ENCODE measurements around the gene TMEM248.
A peak's percentile ranks its signal among the peaks of the same experiment; 100 is the strongest.
"Not testable (repeated sequence)": the region's sequence is repeated elsewhere in the genome, so short reads cannot be mapped to it uniquely, and the experiment has no call there.

Gene TMEM248

DNA sequence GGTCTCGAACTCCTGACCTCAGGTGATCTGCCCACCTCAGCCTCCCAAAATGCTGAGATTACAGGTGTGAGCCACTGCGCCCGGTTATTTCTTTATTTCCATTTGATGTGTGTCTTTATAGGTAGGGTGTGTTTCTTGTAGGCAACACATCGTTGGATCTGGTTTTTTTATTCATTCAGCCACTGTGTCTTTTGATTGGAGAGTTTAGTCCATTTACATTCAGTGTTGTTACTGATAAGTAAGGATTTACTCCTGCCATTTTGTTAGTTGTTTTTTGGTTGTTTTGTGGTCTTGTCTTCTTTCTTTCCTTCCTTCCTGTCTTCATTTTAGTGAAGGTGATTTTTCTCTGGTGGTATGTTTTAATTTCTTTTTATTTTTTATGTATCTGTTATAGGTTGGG, 16.9 kb downstream of the TMEM248 start:
- H3K4me3 ChIP-seq (ENCODE audit: low read length), result no peak overlapping the region
- no peak for DNase-seq (ENCODE audit: low read depth, low spot score)

DNA sequence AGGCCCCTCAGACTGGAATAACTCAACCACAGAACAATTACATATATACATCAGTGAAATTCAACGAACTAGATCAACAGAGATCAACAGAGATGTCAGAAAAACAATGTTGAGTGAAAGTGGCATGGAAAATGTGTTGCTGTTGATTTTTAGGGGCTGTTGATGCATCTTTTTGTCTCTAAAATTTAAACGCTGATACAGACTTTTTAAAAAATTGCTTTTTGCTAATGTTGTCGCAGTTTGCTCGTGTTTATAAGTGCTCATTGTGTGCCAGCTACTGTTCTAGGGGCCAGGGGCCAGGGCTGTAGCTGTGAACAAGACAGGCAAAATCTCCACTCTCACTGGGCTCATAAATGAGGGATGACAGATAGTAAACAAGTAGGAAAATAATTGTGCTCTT, 18.3 kb downstream of the TMEM248 start:
- no peak overlapping the region for H3K4me3 ChIP-seq (ENCODE audit: low read length)
- no peak for DNase-seq (ENCODE audit: low read depth, low spot score)

DNA sequence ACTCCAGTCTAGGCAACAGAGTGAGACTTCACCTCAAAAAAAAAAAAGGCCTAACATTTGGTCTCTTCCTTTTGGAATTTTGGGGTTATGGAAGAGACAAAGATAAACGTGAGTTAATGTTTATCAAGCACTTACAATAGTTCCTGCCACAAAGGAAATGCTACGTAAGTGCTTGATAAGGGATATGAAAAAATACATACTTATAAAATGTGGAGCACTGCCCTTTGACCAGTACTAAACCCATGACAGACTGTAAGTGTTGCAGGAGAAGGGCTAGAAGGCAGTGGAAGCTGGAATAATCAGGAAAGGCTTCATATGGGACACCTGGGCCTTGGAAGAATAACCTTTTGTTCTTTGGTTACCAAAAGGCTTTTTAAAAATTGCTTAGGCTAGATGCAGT, 25.5 kb downstream of the TMEM248 start:
- H3K4me3 ChIP-seq (ENCODE audit: low read length), result no peak overlapping the region
- DNase-seq (ENCODE audit: low read depth, low spot score), result no peak

DNA sequence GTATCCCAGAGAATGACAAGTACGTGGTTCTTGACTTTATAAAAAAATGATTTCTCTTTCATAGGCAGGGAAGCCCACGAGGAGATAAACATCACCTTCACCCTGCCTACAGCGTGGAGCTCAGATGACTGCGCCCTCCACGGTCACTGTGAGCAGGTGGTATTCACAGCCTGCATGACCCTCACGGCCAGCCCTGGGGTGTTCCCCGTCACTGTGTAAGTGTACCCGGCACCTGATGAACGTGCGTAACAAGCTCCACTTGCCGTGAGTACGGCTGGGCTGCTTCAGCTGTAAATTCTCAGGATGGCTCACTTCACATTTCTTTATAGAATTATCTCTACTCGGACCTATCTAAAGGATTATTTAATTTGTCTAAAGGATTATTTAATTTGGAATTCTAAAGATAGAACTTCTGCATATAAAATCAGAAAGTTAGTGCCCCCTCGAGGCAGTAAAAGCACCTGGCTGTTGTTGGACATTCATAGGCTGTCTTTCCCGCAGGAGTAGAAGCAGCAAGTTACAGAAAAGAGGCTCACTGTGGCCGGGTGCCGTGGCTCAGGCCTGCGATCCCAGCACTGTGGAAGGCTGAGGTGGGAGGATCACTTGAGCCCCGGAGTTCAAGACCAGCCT, 27.6 kb downstream of the TMEM248 start:
- no peak for DNase-seq (ENCODE audit: low read depth, low spot score)
- H3K4me3 ChIP-seq (ENCODE audit: low read length), result no peak overlapping the region

DNA sequence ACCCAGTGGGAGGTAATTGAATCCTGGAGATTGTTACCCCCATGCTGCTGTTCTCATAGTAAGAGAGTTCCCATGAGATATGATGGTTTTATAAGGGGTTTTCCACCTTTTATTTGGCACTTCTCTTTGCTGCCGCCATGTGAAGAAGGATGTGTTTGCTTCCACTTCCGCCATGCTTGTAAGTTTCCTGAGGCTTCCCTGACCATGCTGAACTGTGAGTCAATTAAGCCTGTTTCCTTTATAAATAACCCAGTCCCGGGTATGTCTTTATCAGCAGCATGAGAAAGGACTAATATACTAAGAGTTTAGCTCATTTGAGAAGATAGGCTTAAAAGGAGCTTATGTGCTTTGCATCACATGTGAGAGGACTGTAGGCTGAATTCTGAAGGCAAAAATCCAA, 29.3 kb downstream of the TMEM248 start:
- no peak for DNase-seq (ENCODE audit: low read depth, low spot score)
- H3K4me3 ChIP-seq (ENCODE audit: low read length), result no peak overlapping the region

DNA sequence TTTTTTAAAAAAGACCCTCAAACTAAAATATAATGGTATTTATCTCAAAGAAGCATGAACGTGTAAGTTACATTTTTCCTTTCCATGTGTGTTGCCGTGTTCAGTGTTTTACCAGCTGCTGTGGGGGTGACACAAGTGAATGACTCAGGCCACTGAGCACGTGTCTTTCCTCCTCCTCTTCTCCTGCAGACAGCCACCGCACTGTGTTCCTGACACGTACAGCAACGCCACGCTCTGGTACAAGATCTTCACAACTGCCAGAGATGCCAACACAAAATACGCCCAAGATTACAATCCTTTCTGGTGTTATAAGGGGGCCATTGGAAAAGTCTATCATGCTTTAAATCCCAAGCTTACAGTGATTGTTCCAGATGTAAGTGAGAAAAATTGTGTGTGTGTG, 29.7 kb downstream of the TMEM248 start:
- no peak for DNase-seq (ENCODE audit: low read depth, low spot score)
- no peak overlapping the region for H3K4me3 ChIP-seq (ENCODE audit: low read length)

DNA sequence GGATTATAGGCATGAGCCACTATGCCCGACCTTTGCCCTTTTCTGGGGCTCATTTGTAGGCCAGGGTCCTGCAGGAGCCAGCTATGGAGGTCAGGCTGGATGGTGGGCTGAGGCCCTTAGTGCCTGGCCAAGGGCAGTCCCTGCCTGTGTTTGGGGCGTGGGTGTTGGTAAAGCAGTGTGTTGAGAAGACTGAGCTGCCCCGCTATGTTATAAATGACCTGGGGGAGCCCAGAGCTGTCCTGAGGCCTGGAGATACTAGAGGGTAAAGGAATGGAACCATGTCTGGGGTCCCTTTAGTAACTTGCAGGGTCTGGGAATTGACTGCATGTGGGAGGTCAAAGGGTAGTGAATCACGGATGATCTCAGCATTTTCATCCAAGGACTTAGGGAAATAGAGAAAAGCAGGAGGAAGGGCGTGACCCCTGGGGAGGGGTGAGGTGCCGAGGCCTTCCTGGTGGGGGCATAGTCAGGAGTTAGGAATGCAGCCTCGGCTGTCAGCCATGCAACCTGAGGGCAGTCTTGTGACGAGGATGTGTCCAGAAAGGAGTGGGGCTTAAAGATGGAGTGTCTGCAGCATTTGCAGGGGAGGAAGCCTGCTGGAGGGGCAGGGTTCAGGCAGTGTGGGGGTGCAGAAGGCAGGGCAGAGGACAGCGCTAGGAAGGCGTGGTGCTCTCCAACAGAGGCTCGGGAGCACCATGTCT, 31.5 kb downstream of the TMEM248 start:
- no peak for DNase-seq (ENCODE audit: low read depth, low spot score)
- no peak overlapping the region for H3K4me3 ChIP-seq (ENCODE audit: low read length)

DNA sequence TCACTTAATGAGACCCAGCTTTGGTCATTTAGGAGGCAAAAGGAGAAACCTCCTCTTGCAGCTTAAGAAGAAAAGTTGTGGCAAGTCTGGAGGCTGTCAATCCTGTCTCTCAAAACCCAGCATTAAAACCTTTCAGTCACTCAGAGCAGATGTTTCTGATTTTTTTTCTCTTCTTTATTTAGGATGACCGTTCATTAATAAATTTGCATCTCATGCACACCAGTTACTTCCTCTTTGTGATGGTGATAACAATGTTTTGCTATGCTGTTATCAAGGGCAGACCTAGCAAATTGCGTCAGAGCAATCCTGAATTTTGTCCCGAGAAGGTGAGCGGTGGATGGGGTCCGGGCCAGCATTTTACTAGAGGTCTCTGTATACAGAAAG, 32.0 kb downstream of the TMEM248 start:
- DNase-seq (ENCODE audit: low read depth, low spot score), result no peak
- no peak overlapping the region for H3K4me3 ChIP-seq (ENCODE audit: low read length)

DNA sequence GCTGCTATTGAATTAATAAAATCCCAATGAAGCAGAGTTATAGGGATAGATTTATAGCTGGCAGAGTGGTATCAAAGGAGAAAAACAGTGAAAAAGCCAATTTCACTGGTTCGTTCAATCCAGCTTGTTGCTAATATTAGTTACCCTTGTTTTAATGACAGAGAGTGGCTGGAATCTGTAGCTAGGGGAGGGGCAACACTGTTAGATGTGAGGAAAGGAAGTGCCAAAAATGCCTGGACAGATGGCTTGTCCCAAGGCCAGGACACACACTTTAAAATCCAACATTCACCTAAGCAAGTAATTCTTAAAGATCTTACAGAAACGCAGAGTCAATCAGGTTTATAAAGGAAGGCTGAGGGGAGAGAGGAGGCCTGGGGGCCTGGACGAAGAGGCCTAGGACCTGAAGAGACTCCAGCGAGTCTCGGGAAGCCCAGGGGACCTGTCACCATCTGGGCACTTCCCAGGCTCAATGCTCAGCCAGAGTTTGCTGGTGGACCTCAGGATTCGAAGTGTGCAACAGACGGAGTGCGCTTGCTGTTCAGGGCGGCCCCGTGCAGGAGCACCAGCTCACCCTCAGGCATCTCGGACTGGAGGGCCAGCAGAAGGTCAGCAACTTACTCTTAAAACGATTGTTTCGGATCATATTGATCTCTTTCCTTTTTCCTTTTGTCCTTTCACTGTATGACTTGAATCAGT, 36.7 kb downstream of the TMEM248 start:
- H3K4me3 ChIP-seq (ENCODE audit: low read length), result no peak overlapping the region
- no peak for DNase-seq (ENCODE audit: low read depth, low spot score)

DNA sequence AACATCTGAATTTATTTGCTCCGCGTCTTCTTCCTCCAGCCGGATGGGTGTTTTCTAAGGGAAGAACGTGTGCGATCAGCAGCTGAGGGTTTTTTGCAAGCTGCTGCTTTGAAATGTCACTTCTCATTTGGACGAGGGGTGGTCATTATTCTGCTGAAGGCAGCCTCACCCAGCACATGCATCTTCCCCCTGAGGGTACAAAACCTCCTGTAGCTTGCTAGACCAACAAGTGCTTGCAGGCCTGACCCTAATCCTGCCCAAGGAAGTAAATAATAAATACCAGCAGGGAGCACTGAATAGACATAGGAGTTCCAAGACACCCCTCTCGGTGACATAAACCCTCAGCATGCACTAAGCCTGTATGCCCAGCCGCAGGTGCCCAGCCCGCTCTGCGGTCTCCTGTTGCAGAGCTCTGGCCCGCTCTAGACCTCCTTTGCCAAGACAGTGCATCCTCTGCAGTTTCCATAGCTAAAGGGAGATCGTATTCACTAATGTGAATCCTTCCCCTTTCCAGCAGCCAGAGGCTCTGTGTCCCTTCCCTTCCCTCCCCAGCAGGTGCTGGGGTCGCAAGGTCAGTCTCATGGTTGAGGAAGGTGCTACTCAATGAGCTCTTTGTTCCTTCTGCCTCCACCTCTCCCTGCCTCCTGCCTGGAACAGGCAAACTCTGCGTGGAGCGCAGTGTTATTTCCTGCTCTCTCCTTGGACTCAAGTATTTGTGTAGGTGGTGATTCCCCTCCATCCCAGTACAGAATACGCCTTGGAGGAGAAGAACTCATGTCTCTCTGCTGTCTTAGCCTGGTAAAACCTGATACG, 37.7 kb downstream of the TMEM248 start:
- no peak overlapping the region for H3K4me3 ChIP-seq (ENCODE audit: low read length)
- no peak for DNase-seq (ENCODE audit: low read depth, low spot score)

DNA sequence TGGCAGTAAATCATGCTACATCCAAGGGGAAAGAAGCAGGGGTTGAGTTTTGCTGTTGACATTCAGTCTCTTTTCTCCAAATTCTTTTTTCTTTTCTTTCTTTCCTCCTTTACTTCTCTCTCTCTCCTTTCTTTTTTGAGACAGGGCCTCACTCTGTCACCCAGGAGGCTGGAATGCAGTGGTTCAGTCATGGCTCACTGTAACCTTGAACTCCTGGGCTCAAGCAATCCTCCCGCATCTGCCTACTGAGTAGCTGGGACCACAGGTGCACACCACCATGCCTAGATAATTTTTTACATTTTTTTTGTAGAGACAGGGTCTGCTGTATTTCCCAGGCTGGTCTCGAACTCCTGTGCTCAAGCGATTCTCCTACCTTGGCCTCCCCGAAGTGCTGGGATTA, 39.2 kb downstream of the TMEM248 start:
- no peak overlapping the region for H3K4me3 ChIP-seq (ENCODE audit: low read length)

DNA sequence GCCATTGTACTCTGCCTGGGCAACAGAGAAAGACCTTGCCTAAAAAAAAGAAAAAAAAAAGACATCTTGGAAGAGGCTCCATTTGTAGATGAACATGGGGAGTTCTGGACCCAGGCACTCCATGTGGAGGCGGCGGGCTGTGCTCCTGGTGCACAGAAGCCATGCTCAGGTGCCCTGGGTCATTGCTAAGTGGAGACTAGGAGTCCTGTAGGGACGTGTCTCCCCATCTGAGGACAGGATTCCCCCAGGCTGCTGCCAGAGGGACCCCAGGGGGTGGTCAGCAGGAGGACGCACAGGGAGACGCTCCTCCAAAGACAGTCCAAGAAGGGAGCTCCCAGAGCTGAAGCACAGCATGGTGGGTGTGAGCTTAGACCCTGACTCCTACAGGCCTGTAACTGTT, 40.1 kb downstream of the TMEM248 start:
- no peak overlapping the region for H3K4me3 ChIP-seq (ENCODE audit: low read length)
- no peak for DNase-seq (ENCODE audit: low read depth, low spot score)

More for the DNA sequence above, 39.2 kb downstream of the TMEM248 start:
- DNase-seq (ENCODE audit: low read depth, low spot score), result no peak

DNA sequence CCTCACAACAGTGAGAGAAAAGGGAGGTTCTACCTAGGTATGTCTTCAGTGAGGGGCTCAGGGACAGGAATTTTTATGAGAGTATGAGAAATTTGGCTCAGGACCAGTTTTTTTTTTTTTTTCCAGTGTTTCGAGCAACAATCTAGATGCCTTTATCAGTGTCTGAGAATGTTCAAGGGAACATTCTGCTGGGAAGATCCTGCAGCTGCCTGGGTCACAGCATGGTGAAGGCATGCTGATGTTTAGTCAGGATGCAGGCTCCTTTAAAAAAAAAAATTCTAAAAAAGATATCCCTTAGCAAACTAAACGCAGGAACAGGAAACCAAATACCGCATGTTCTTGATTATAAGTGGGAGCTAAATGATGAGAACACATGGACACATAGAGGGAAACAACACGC, 43.4 kb downstream of the TMEM248 start:
- no peak for DNase-seq (ENCODE audit: low read depth, low spot score)
- no peak overlapping the region for H3K4me3 ChIP-seq (ENCODE audit: low read length)

DNA sequence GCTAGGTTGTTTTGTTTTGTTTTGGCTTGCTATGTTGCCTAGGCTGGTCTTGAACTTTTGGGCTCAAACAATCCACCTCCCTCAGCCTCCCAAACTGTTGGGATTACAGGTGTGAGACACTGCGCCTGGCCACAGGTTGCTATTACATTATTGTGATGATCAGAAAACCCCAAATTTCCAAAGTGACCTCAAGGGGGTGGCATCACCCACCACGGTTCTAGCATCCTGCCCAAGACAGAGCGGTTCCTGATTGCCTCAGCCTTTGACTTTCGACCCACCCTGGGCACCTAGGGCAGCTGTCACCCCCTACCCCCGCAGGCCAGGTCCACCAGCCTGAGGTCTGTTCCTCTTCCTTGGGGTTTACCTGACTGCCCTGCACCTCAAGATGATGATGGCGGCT, 46.0 kb downstream of the TMEM248 start:
- no peak for DNase-seq (ENCODE audit: low read depth, low spot score)
- H3K4me3 ChIP-seq (ENCODE audit: low read length), result no peak overlapping the region

DNA sequence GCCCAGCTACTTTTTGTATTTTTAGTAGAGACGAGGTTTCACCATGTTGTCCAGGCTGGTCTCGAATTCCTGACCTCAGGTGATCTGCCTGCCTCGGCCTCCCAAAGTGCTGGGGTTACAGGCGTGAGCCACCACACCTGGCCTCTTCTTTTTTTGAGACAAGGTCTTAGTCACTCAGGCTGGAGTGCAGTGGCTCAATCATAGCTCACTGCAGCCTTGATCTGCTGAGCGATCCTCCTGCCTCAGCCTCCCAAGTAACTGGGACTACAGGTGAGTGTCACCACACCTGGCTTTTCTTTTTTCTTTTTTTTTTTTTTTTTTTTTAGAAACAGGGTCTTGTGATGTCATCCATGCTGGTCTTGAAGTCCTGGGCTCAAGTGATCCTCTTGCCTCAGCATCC, 48.0 kb downstream of the TMEM248 start:
- not testable (repeated sequence) for H3K4me3 ChIP-seq (ENCODE audit: low read length); DNase-seq (ENCODE audit: low read depth, low spot score)

DNA sequence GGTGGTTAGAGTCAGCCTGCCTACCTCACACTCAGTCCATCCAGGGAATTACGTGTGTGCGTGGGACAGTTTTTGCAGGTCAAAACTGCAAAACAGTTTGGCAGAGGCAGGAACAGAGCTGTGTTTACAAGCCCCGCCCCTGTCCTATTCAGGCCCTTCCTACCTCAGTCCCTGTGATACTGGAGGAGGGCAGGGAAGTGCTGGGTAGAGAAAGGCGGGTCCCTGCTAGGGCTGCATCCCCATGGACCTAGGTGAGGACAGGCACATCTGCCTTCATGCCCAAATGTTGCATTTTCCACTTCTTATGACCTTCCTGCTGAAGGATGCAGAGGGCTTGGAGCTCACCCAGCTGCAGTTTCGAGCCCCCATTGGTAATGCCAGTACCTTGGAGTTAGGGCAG, 49.3 kb downstream of the TMEM248 start:
- H3K4me3 ChIP-seq (ENCODE audit: low read length), result no peak overlapping the region
- DNase-seq (ENCODE audit: low read depth, low spot score), result no peak

DNA sequence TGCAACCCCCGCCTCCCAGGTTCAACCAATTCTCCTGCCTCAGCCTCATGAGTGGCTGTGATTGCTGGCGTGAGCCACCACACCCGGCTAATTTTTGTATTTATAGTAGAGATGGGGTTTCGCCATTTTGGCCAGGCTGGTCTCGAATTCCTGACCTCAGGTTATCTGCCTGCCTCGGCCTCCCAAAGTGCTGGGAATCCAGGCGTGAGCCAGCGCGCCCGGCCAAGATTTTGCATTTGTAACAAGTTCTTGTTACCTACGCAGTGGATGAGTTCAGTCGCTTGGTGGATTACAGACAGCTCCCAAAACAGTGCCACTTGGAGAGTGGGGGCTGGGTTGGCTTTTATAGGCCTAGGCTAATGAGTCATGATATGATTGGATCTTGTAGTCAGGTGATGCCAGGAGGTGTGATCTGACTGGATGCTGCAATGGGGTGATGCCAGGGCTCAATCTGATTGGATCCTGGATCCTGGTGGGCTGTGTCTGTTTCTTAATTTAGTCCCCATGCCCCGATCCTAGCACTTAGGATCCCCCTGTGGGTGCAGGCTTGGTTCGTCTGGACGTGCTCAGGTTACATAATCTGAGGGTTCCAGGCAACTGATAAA, 54.1 kb downstream of the TMEM248 start:
- H3K4me3 ChIP-seq (ENCODE audit: low read length), result no peak overlapping the region
- DNase-seq (ENCODE audit: low read depth, low spot score), result peak; percentile 26

DNA sequence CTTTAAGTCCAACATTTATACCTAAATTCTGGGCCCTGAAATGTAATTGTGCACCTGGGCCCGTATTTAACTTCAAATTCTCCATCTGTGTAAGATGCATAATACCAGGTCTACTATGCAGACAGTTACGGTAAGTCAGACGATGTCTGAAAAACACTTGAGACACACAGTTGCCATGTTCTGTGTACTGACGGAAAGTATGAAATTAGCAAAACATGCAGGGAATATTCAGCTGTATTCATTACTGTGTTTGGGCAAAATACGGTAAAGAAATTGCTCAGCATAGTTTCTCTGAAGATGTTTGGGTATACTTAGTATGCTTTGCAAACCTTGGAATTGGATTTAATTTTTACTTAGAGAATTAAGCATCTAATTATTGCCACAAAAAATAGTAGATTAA, 57.3 kb downstream of the TMEM248 start:
- DNase-seq (ENCODE audit: low read depth, low spot score), result not testable (repeated sequence)

DNA sequence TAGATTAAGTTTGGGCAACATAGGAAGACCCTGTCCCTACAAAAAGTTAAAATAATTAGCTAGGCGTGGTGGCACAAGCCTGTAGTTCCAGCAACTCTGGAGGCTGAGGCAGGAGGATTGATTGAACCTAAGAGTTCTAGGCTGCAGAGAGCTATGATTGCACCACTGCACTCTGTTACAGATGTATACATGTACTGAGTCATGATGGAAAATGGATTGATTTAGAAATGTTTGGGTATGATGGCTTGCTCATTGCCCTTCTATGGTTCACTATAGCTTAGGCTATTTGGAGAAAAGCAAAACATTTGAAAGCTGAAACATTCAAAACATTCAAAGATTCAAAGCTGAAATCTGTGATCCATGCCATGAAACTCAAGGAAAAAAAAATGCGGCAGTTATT, 58.0 kb downstream of the TMEM248 start:
- not testable (repeated sequence) for DNase-seq (ENCODE audit: low read depth, low spot score); H3K4me3 ChIP-seq (ENCODE audit: low read length)

More for the DNA sequence above, 57.3 kb downstream of the TMEM248 start:
- H3K4me3 ChIP-seq (ENCODE audit: low read length), result not testable (repeated sequence)
